ENCODE results near the gene RTP3.
"Not testable (repeated sequence)": the region's sequence is repeated elsewhere in the genome, so short reads cannot be mapped to it uniquely, and the experiment has no call there.

The RTP3 gene

DNA sequence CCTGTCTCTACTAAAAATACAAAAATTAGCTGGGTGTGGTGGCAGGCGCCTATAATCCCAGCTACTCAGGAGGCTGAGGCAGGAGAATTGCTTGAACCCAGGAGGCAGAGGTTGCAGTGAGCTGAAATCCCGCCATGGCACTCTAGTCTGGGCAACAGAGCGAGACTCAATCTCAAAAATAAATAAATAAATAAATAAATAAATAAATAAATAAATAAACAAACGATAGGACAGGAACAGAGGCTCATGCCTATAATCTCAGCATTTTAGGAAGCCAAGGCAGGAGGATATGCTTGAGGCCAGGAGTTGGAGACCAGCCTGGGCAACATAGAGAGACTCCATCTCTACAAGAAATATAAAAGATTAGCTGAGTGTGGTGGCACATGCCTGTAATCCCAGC is 24.4 kb downstream of the RTP3 start:
- not testable (repeated sequence) for H2BK5ac ChIP-seq (ENCODE audit: low read depth, low read length, poor library complexity); DNase-seq; H2AK5ac ChIP-seq (ENCODE audit: low read length); H4K91ac ChIP-seq (ENCODE audit: low read depth, low read length); H3K4me2 ChIP-seq (ENCODE audit: low read length); H2AFZ ChIP-seq (ENCODE audit: insufficient read depth, low read length, poor library complexity); H3K18ac ChIP-seq (ENCODE audit: low read length); H3K4me1 ChIP-seq (ENCODE audit: control insufficient read depth in 1 of 2, insufficient read depth in 2 of 2, low read length in 2 of 2); H3K36me3 ChIP-seq (ENCODE audit: control insufficient read depth in 1 of 2, insufficient read depth in 2 of 2, low read length in 2 of 2); H2BK120ac ChIP-seq (ENCODE audit: insufficient read depth, low read length, poor library complexity); H3K27ac ChIP-seq (ENCODE audit: low read depth, low read length); H3K23ac ChIP-seq (ENCODE audit: low read length); H2BK12ac ChIP-seq (ENCODE audit: low read length); H3K27me3 ChIP-seq (ENCODE audit: insufficient read depth, low read length); H3K79me2 ChIP-seq (ENCODE audit: control insufficient read depth, insufficient read depth, low read length, poor library complexity); H3K4ac ChIP-seq (ENCODE audit: low read depth, low read length); H3K14ac ChIP-seq (ENCODE audit: low read length); H3K79me1 ChIP-seq (ENCODE audit: low read length); H4K8ac ChIP-seq (ENCODE audit: low read depth, low read length); H3K4me3 ChIP-seq (ENCODE audit: low read depth, low read length); H4K12ac ChIP-seq (ENCODE audit: low read depth, low read length); H3K9me3 ChIP-seq (ENCODE audit: insufficient read depth, low read depth, low read length); H3K9ac ChIP-seq (ENCODE audit: low read length)
- no CpG with 5 or more reads among the region's 4 CpGs for WGBS (ENCODE audit: extremely low coverage, insufficient coverage, insufficient read length)

- H4K12ac ChIP-seq (ENCODE audit: low read depth, low read length) = no peak overlapping the region
- H3K4me2 ChIP-seq (ENCODE audit: low read length) = no peak overlapping the region
- no peak overlapping the region for H3K18ac ChIP-seq (ENCODE audit: low read length)
- H3K79me2 ChIP-seq (ENCODE audit: control insufficient read depth, insufficient read depth, low read length, poor library complexity) = no peaks in the 10 kb centered on the region
- no peaks in the 10 kb centered on the region for H3K4me1 ChIP-seq (ENCODE audit: control insufficient read depth in 1 of 2, insufficient read depth in 2 of 2, low read length in 2 of 2)
- no peaks in the 10 kb centered on the region for H3K36me3 ChIP-seq (ENCODE audit: control insufficient read depth in 1 of 2, insufficient read depth in 2 of 2, low read length in 2 of 2)
- no peak overlapping the region for H3K14ac ChIP-seq (ENCODE audit: low read length)
- H2AK5ac ChIP-seq (ENCODE audit: low read length) = no peak overlapping the region
- H4K8ac ChIP-seq (ENCODE audit: low read depth, low read length) = no peak overlapping the region
- no peak overlapping the region for H3K4ac ChIP-seq (ENCODE audit: low read depth, low read length)
- H3K79me1 ChIP-seq (ENCODE audit: low read length) = no peaks in the 10 kb centered on the region
- no peak overlapping the region for H3K23ac ChIP-seq (ENCODE audit: low read length)
- no peak overlapping the region for H3K9ac ChIP-seq (ENCODE audit: low read length)
- no peak overlapping the region for H2BK120ac ChIP-seq (ENCODE audit: insufficient read depth, low read length, poor library complexity)
- H3K4me3 ChIP-seq (ENCODE audit: low read depth, low read length) = no peak overlapping the region
- no peak overlapping the region for H4K91ac ChIP-seq (ENCODE audit: low read depth, low read length)
- H2BK12ac ChIP-seq (ENCODE audit: low read length) = no peak overlapping the region
- H3K27me3 ChIP-seq (ENCODE audit: insufficient read depth, low read length) = no peaks in the 10 kb centered on the region
- no peak overlapping the region for H3K27ac ChIP-seq (ENCODE audit: low read depth, low read length)
- no CpG with 5 or more reads among the region's 2 CpGs for WGBS (ENCODE audit: extremely low coverage, insufficient coverage, insufficient read length)
- no peak overlapping the region for H2AFZ ChIP-seq (ENCODE audit: insufficient read depth, low read length, poor library complexity)
- no peaks in the 10 kb centered on the region for H3K9me3 ChIP-seq (ENCODE audit: insufficient read depth, low read depth, low read length)
- DNase-seq = no peak
- no peak overlapping the region for H2BK5ac ChIP-seq (ENCODE audit: low read depth, low read length, poor library complexity)
Measured at GRCh38 chr3:46523556-46523955, 25.8 kb downstream of the RTP3 start.

GRCh38 chr3:46524008-46524407 is 26.2 kb downstream of the RTP3 start:
- Histone ChIP-seq H3K4me2 (ENCODE audit: low read length) (no peak overlapping the region), H3K4me3 (ENCODE audit: low read depth, low read length) (no peak overlapping the region), H2BK120ac (ENCODE audit: insufficient read depth, low read length, poor library complexity) (no peak overlapping the region), H4K8ac (ENCODE audit: low read depth, low read length) (no peak overlapping the region), H3K79me1 (ENCODE audit: low read length) (no peaks in the 10 kb centered on the region), H2BK12ac (ENCODE audit: low read length) (no peak overlapping the region), H3K23ac (ENCODE audit: low read length) (no peak overlapping the region), H3K79me2 (ENCODE audit: control insufficient read depth, insufficient read depth, low read length, poor library complexity) (no peaks in the 10 kb centered on the region), H3K4me1 (ENCODE audit: control insufficient read depth in 1 of 2, insufficient read depth in 2 of 2, low read length in 2 of 2) (no peaks in the 10 kb centered on the region), H4K91ac (ENCODE audit: low read depth, low read length) (no peak overlapping the region), H2AK5ac (ENCODE audit: low read length) (no peak overlapping the region), H3K27me3 (ENCODE audit: insufficient read depth, low read length) (no peaks in the 10 kb centered on the region), H3K4ac (ENCODE audit: low read depth, low read length) (no peak overlapping the region), H3K9ac (ENCODE audit: low read length) (no peak overlapping the region), H2BK5ac (ENCODE audit: low read depth, low read length, poor library complexity) (no peak overlapping the region), H2AFZ (ENCODE audit: insufficient read depth, low read length, poor library complexity) (no peak overlapping the region), H3K36me3 (ENCODE audit: control insufficient read depth in 1 of 2, insufficient read depth in 2 of 2, low read length in 2 of 2) (no peaks in the 10 kb centered on the region), H4K12ac (ENCODE audit: low read depth, low read length) (no peak overlapping the region), H3K18ac (ENCODE audit: low read length) (no peak overlapping the region), H3K27ac (ENCODE audit: low read depth, low read length) (no peak overlapping the region), H3K9me3 (ENCODE audit: insufficient read depth, low read depth, low read length) (no peaks in the 10 kb centered on the region), H3K14ac (ENCODE audit: low read length) (no peak overlapping the region)
- no peak for DNase-seq
- WGBS (ENCODE audit: extremely low coverage, insufficient coverage, insufficient read length) = no CpG with 5 or more reads among the region's 3 CpGs

DNA sequence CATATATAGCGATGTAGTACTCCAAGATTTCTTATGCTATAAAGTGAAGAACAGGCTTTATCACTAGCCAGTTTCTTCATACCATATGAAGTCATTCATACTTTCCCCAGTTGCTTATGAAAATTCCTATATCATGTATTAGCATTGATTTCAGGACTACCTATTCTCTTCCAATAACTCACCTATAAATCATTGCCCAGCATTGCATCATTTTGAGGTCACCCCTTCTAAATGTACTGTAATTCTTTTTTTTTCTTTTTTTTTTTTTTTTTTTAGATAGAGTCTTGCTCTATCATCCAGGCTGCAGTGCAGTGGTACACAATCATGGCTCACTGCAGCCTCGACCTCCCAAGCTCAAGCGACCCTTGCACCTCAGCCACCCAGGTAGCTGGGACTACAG is 27.1 kb downstream of the RTP3 start:
- H3K18ac ChIP-seq (ENCODE audit: low read length) = no peak overlapping the region
- no peak overlapping the region for H4K8ac ChIP-seq (ENCODE audit: low read depth, low read length)
- no peaks in the 10 kb centered on the region for H3K27me3 ChIP-seq (ENCODE audit: insufficient read depth, low read length)
- H3K4me1 ChIP-seq (ENCODE audit: control insufficient read depth in 1 of 2, insufficient read depth in 2 of 2, low read length in 2 of 2) = no peaks in the 10 kb centered on the region
- H2BK5ac ChIP-seq (ENCODE audit: low read depth, low read length, poor library complexity) = no peak overlapping the region
- no peak overlapping the region for H4K12ac ChIP-seq (ENCODE audit: low read depth, low read length)
- H3K23ac ChIP-seq (ENCODE audit: low read length) = no peak overlapping the region
- no peaks in the 10 kb centered on the region for H3K79me2 ChIP-seq (ENCODE audit: control insufficient read depth, insufficient read depth, low read length, poor library complexity)
- H3K4me3 ChIP-seq (ENCODE audit: low read depth, low read length) = no peak overlapping the region
- no peak overlapping the region for H3K14ac ChIP-seq (ENCODE audit: low read length)
- no peak for DNase-seq
- no peak overlapping the region for H2AFZ ChIP-seq (ENCODE audit: insufficient read depth, low read length, poor library complexity)
- no peaks in the 10 kb centered on the region for H3K36me3 ChIP-seq (ENCODE audit: control insufficient read depth in 1 of 2, insufficient read depth in 2 of 2, low read length in 2 of 2)
- no CpG with 5 or more reads among the region's 3 CpGs for WGBS (ENCODE audit: extremely low coverage, insufficient coverage, insufficient read length)
- no peak overlapping the region for H4K91ac ChIP-seq (ENCODE audit: low read depth, low read length)
- no peaks in the 10 kb centered on the region for H3K9me3 ChIP-seq (ENCODE audit: insufficient read depth, low read depth, low read length)
- no peaks in the 10 kb centered on the region for H3K79me1 ChIP-seq (ENCODE audit: low read length)
- no peak overlapping the region for H3K27ac ChIP-seq (ENCODE audit: low read depth, low read length)
- H3K9ac ChIP-seq (ENCODE audit: low read length) = no peak overlapping the region
- H2BK12ac ChIP-seq (ENCODE audit: low read length) = no peak overlapping the region
- H2AK5ac ChIP-seq (ENCODE audit: low read length) = no peak overlapping the region
- H2BK120ac ChIP-seq (ENCODE audit: insufficient read depth, low read length, poor library complexity) = no peak overlapping the region
- H3K4me2 ChIP-seq (ENCODE audit: low read length) = no peak overlapping the region
- H3K4ac ChIP-seq (ENCODE audit: low read depth, low read length) = no peak overlapping the region
